ENCODE measurements around the gene RAPGEF5.

RAPGEF5 gene

DNA sequence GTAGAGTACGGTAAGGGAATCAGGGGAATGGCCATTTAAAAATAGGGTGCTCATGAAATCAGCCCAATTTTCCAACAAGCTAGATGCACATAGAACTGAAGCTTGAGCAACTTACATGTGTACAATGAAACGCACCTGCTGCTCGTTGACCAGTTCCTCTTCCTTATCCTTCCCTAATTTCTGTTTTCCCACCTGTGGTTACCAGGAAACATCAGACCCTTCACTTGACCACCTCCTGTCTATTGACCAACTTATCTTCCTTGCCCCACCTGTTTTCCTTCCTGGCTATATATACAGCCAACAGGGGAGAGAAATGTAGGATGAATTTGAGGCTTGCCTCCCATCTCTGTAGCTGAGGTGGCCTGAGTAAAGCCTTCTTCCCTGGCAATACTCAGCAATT is 37.8 kb upstream of the RAPGEF5 start:
- no peaks in the 10 kb centered on the region for H3K27me3 ChIP-seq (ENCODE audit: insufficient read depth, low read length)
- no peaks in the 10 kb centered on the region for H3K36me3 ChIP-seq (ENCODE audit: insufficient read depth, low read depth, low read length)
- no peak overlapping the region for H3K4me3 ChIP-seq (ENCODE audit: low read length)
- no peak overlapping the region for H3K9ac ChIP-seq (ENCODE audit: low read depth, low read length)
- peaks cover 10% of the 10 kb centered on the region for H3K4me1 ChIP-seq (ENCODE audit: insufficient read depth, low read length)
- no peak overlapping the region for H3K27ac ChIP-seq (ENCODE audit: low read length)
- H3K9me3 ChIP-seq (ENCODE audit: insufficient read depth, low read depth, low read length) = no peaks in the 10 kb centered on the region

DNA sequence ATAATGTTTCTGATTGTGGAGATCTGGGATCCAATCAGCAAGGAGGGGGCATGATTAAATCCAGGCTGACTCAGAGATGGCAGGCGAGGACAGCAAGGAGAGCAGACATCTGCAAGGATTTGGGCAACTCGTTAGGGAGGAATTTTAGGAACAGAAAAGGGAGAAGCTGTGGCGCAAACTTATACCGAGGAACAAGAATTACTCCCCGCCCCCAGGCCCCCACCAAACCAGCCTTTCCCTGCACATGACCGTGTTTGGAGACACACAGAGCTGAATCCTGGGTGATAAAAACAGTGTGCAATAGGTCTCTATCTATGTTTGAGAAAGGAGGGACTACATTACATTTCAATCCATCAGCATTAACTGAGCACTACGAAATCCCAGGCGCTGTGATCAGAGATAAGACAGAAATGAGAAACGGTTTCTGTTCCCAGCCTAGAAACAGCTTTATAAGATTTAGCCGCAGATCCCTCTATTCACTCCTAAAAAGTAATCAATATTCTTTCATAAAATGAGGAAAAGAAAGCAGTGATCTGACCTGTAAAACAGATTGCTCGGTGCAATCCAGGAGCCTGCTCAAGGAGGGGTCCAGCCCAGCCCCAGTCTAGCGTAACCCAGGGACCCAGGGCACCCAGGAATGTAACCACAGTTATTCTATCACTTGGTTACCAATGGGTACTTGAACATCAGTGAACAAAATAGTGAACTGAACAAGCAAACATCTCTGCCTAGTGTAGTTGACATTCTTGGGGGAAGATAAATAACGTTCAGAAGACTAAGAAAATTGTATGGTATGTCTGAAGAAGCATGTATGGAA is 37.2 kb upstream of the RAPGEF5 start:
- H3K4me1 ChIP-seq (ENCODE audit: insufficient read depth, low read length) = peaks cover 10% of the 10 kb centered on the region
- H3K27ac ChIP-seq (ENCODE audit: low read length) = no peak overlapping the region
- H3K9me3 ChIP-seq (ENCODE audit: insufficient read depth, low read depth, low read length) = no peaks in the 10 kb centered on the region
- H3K36me3 ChIP-seq (ENCODE audit: insufficient read depth, low read depth, low read length) = no peaks in the 10 kb centered on the region
- H3K4me3 ChIP-seq (ENCODE audit: low read length) = no peak overlapping the region
- H3K9ac ChIP-seq (ENCODE audit: low read depth, low read length) = no peak overlapping the region
- H3K27me3 ChIP-seq (ENCODE audit: insufficient read depth, low read length) = no peaks in the 10 kb centered on the region

DNA sequence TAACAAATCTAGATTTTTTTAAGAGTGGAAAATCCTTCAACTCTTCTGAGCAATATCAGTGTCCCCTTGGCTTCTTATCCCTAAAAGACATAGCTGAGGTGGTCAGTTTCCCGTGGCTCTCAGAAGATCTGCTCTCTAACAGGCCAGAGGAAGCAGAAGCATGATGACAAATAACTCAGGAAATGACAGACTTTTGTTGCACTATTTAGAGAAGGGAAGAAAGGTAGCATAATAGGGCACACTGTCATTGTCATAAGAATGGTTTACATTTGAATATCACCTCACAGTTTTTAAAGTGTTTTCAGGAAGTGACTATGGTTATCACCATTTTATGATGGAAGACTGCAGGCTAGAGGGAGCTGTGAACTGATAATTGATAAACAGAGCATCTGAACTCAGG is 33.6 kb upstream of the RAPGEF5 start:
- Histone ChIP-seq H3K4me3 (ENCODE audit: low read length) (no peak overlapping the region), H3K36me3 (ENCODE audit: insufficient read depth, low read depth, low read length) (no peaks in the 10 kb centered on the region), H3K9ac (ENCODE audit: low read depth, low read length) (no peak overlapping the region), H3K9me3 (ENCODE audit: insufficient read depth, low read depth, low read length) (no peaks in the 10 kb centered on the region), H3K27ac (ENCODE audit: low read length) (no peak overlapping the region), H3K4me1 (ENCODE audit: insufficient read depth, low read length) (peaks cover 10% of the 10 kb centered on the region), H3K27me3 (ENCODE audit: insufficient read depth, low read length) (no peaks in the 10 kb centered on the region)

DNA sequence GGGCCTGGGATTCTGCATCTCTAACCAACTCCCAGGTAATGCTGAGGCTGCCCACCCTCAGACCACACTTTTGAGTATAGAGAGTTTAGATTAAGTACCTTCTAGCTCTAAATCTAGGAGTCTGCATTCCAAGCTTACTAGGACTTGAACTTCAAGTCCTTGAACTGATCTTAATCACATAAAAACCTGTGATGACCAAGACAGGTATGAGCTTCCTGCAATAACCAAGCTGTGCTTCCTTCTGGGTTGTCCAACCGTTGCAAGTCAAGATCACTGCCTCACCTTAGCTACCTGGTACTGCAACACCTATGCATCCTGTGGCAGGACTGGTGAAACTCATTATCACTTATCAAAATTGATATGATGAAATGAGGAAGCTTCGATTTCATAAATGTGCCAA is 32.9 kb upstream of the RAPGEF5 start:
- no peaks in the 10 kb centered on the region for H3K9me3 ChIP-seq (ENCODE audit: insufficient read depth, low read depth, low read length)
- no peak overlapping the region for H3K4me3 ChIP-seq (ENCODE audit: low read length)
- H3K4me1 ChIP-seq (ENCODE audit: insufficient read depth, low read length) = peaks cover 10% of the 10 kb centered on the region
- H3K9ac ChIP-seq (ENCODE audit: low read depth, low read length) = no peak overlapping the region
- no peaks in the 10 kb centered on the region for H3K27me3 ChIP-seq (ENCODE audit: insufficient read depth, low read length)
- H3K27ac ChIP-seq (ENCODE audit: low read length) = no peak overlapping the region
- no peaks in the 10 kb centered on the region for H3K36me3 ChIP-seq (ENCODE audit: insufficient read depth, low read depth, low read length)

DNA sequence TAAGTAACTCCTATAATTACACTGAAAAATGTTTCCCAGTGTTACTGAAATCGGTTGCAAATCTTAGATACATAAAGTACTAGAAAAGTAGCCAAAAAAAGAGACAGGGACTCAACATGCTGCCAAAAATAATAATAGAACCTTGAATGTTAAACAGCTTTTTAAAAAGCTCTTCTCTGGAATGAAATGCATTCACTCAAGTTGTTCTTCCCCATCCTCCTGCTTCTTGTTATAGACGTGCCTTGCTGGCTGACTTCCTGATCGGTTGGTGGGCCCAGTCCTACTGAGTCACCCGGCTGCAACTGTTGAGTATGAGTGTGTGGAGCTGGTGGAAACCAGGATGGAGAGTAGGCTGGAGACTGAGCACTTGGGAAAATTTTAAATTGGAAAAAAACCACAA is 30.6 kb upstream of the RAPGEF5 start:
- Histone ChIP-seq H3K27me3 (ENCODE audit: insufficient read depth, low read length) (no peaks in the 10 kb centered on the region), H3K27ac (ENCODE audit: low read length) (no peak overlapping the region), H3K36me3 (ENCODE audit: insufficient read depth, low read depth, low read length) (no peaks in the 10 kb centered on the region), H3K4me3 (ENCODE audit: low read length) (no peak overlapping the region), H3K9ac (ENCODE audit: low read depth, low read length) (no peak overlapping the region), H3K9me3 (ENCODE audit: insufficient read depth, low read depth, low read length) (no peaks in the 10 kb centered on the region), H3K4me1 (ENCODE audit: insufficient read depth, low read length) (peaks cover 10% of the 10 kb centered on the region)

DNA sequence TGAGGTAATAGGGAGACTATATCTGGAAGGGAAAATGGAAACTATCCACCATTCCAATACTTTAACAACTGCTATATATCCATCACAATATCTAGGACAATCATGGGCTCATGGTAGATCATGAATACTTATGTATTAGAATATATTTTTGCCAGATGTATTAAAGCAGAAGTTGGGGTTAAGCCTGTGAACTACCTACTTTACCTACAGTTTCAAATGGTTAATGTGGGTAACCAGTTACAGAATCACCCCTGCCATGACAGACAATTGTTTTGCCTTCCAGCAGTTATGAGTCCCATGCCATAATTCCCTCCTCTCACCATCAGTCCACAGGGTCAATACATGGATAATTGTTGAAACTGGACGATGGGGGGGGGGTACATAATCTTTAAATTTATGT is 29.9 kb upstream of the RAPGEF5 start:
- H3K9ac ChIP-seq (ENCODE audit: low read depth, low read length) = no peak overlapping the region
- H3K27me3 ChIP-seq (ENCODE audit: insufficient read depth, low read length) = no peaks in the 10 kb centered on the region
- no peak overlapping the region for H3K27ac ChIP-seq (ENCODE audit: low read length)
- H3K36me3 ChIP-seq (ENCODE audit: insufficient read depth, low read depth, low read length) = no peaks in the 10 kb centered on the region
- no peak overlapping the region for H3K4me3 ChIP-seq (ENCODE audit: low read length)
- H3K4me1 ChIP-seq (ENCODE audit: insufficient read depth, low read length) = peaks cover 10% of the 10 kb centered on the region
- H3K9me3 ChIP-seq (ENCODE audit: insufficient read depth, low read depth, low read length) = no peaks in the 10 kb centered on the region

DNA sequence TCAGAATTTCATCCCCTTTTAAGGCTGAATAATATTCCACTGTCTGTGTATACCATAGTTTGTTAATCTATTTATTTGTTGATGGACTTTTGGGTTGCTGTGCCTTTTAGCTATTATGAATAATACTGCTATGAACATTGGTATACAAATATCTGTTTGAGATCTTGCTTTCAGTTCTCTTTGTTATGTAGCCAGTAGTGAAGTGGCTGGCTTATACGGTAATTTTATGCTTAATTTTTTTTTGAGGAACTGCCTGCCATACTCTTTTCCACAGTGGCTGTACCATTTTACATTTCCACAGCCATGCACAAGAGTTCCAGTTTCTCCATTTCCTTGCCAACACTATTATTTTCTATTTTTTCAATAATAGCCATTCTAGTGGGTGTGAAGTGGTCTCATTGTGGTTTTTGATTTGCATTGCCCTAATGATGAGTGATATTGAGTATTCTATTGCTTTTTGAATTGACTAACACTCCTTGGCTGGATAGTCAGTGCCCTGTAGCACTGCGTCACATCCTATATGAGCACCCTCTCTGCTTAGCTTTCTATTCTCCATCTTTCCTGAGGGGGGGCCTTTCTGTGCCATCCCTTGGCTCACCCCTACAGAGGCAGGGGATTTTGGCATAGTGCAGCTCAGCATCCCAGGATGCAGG is 29.4 kb upstream of the RAPGEF5 start:
- Histone ChIP-seq H3K27me3 (ENCODE audit: insufficient read depth, low read length) (no peaks in the 10 kb centered on the region), H3K4me3 (ENCODE audit: low read length) (no peak overlapping the region), H3K9me3 (ENCODE audit: insufficient read depth, low read depth, low read length) (no peaks in the 10 kb centered on the region), H3K9ac (ENCODE audit: low read depth, low read length) (no peak overlapping the region), H3K27ac (ENCODE audit: low read length) (no peak overlapping the region), H3K4me1 (ENCODE audit: insufficient read depth, low read length) (peaks cover 10% of the 10 kb centered on the region), H3K36me3 (ENCODE audit: insufficient read depth, low read depth, low read length) (no peaks in the 10 kb centered on the region)

DNA sequence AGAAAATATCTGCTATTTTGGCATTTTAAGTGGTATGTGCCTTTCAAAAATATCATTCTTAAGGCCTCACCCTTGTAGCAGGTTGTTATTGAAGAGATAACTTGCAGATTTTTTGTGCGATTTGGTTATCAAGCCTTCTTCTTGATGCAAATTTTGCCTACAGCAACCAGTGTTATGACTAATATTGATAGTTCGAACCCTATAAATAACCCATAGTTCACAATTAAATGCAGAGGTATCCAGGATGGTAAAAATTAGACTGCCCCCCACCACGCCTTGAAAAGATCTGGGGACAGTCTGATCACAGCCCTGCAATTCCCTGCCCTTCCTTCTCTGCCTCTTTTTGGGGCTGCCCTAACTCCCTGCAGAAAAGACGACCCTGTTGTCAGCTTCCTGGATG is 28.4 kb upstream of the RAPGEF5 start:
- H3K9me3 ChIP-seq (ENCODE audit: insufficient read depth, low read depth, low read length) = no peaks in the 10 kb centered on the region
- peaks cover under 1% of the 10 kb centered on the region for H3K4me1 ChIP-seq (ENCODE audit: insufficient read depth, low read length)

DNA sequence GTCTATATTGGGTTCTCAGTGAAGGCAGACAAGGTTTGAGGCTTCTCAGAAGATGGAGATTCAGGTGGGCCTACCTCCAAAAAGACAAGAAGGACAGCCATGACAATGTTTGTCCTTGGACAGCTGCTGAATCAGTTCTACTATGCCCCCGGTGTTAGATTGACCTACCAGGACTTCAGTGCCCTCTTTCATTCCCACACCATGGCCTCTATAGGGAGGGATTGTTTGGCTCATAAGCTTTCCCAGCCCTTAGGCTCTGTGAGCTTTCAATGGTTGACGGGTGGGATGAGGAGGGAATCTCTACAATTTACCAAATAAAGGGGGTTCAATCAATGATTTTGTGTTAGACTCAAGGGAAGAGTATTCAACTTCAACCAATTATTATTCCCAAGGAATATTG is 23.4 kb upstream of the RAPGEF5 start:
- Histone ChIP-seq H3K27ac (ENCODE audit: low read length) (no peak overlapping the region), H3K9me3 (ENCODE audit: insufficient read depth, low read depth, low read length) (no peaks in the 10 kb centered on the region), H3K4me3 (ENCODE audit: low read length) (no peak overlapping the region), H3K36me3 (ENCODE audit: insufficient read depth, low read depth, low read length) (no peaks in the 10 kb centered on the region), H3K4me1 (ENCODE audit: insufficient read depth, low read length) (no peaks in the 10 kb centered on the region), H3K9ac (ENCODE audit: low read depth, low read length) (no peak overlapping the region), H3K27me3 (ENCODE audit: insufficient read depth, low read length) (no peaks in the 10 kb centered on the region)

More for the DNA sequence above, 28.4 kb upstream of the RAPGEF5 start:
- Histone ChIP-seq H3K27me3 (ENCODE audit: insufficient read depth, low read length) (no peaks in the 10 kb centered on the region), H3K27ac (ENCODE audit: low read length) (no peak overlapping the region), H3K9ac (ENCODE audit: low read depth, low read length) (no peak overlapping the region), H3K36me3 (ENCODE audit: insufficient read depth, low read depth, low read length) (no peaks in the 10 kb centered on the region), H3K4me3 (ENCODE audit: low read length) (no peak overlapping the region)

DNA sequence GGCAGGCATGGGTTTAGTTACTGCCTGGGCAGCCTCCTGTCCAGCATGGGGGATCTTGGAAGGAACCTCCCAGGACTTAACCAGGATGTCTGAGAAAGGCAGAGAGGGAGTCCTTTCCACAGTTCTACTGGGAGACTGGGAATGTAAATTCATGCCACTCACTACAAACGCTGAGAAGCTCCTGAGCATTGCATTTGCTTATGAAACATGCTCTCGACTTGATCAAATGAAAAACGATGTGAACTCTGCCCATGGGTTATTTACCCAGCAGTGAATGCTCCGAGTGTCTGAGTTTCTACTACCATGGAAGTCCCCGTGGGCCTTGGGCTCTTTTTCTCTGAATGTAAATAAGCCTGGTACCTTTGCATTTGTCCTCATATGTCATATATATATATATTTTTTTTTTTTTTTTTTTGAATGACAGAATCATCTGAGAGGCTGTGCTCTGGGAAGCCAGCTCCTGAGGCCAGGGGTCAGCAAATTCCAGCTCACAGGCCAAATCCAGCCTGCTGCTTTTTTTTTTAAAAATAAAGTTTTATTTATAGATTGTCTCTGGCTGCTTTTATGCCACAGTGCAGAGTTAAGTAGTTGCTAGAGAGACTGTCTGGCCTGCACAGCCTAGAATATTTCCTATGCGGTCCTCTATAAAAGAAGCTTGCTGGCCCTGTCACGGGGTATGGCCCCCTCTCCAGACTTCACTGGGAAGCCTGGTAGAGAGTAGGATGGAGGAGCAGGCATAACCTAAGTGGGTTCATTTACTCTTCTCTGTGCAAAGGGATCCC is 21.4 kb upstream of the RAPGEF5 start:
- no peak overlapping the region for H3K9ac ChIP-seq (ENCODE audit: low read depth, low read length)
- H3K27me3 ChIP-seq (ENCODE audit: insufficient read depth, low read length) = no peaks in the 10 kb centered on the region
- no peaks in the 10 kb centered on the region for H3K36me3 ChIP-seq (ENCODE audit: insufficient read depth, low read depth, low read length)
- no peaks in the 10 kb centered on the region for H3K9me3 ChIP-seq (ENCODE audit: insufficient read depth, low read depth, low read length)
- H3K4me1 ChIP-seq (ENCODE audit: insufficient read depth, low read length) = no peaks in the 10 kb centered on the region
- H3K4me3 ChIP-seq (ENCODE audit: low read length) = no peak overlapping the region
- no peak overlapping the region for H3K27ac ChIP-seq (ENCODE audit: low read length)

DNA sequence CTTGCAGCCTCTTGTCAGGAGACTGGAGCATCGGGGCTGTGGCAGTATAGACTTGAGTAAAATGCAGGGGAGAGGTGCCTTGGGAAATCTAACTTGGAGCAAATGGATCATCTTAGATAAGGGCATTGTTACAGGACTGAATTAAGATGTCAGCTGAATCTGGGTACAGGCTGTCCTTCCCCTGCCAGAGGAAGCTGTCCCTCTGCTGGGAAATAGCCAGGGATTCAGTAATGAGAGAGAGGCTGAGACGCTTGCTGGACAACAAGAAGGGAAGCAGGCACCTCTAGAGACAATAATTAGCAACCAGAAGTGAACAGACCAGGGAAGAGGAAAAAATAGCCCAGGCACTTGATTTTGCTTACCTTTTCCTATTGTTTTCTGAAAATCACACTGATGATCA is 20.7 kb upstream of the RAPGEF5 start:
- H3K27me3 ChIP-seq (ENCODE audit: insufficient read depth, low read length) = no peaks in the 10 kb centered on the region
- H3K4me3 ChIP-seq (ENCODE audit: low read length) = no peak overlapping the region
- H3K9me3 ChIP-seq (ENCODE audit: insufficient read depth, low read depth, low read length) = no peaks in the 10 kb centered on the region
- H3K4me1 ChIP-seq (ENCODE audit: insufficient read depth, low read length) = no peaks in the 10 kb centered on the region
- no peaks in the 10 kb centered on the region for H3K36me3 ChIP-seq (ENCODE audit: insufficient read depth, low read depth, low read length)
- no peak overlapping the region for H3K9ac ChIP-seq (ENCODE audit: low read depth, low read length)
- no peak overlapping the region for H3K27ac ChIP-seq (ENCODE audit: low read length)
